CD4-positive, alpha-beta T cell treated with Interleukin-21 for 1 hour (primary cell): ENCODE measurements around the gene PCP2.

Experiments used
- DNase-seq: peaks from one replicate; pipeline ENCODE4 v3.0.0-alpha.2; 2020

Gene PCP2

DNA sequence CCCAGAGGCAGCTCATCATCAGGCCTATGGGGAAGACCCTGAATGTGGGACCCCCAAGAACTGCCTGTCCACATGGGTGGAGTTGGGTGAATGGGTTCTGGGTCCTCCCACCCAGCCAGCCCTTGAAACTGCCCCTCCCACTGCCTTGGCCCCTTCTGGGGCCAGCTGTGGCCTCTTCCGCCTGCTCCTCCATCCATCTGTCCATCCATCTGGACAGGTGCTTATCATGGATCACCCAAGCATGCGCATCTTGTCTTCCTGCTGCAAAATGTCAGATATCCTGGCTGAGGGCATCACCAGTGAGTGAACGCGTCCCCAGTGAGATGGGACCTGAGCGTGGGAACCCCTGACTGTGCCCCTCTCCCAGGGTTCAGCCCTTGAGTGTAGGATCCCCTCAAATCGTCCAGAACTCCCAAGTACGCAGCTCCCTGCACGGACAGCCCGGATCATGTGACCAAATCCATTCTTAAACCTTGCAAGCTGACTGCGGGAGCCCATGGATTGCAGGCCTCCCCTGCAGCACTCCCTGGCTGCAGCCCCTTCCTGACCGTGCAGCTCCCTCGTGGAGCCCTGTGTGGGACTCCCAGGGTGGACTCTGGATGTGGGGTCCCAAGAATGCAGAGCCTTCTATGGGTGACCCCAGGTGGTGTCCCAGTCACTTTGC, 5.4 kb upstream of the PCP2 start:
- DNase-seq, result no peak

DNA sequence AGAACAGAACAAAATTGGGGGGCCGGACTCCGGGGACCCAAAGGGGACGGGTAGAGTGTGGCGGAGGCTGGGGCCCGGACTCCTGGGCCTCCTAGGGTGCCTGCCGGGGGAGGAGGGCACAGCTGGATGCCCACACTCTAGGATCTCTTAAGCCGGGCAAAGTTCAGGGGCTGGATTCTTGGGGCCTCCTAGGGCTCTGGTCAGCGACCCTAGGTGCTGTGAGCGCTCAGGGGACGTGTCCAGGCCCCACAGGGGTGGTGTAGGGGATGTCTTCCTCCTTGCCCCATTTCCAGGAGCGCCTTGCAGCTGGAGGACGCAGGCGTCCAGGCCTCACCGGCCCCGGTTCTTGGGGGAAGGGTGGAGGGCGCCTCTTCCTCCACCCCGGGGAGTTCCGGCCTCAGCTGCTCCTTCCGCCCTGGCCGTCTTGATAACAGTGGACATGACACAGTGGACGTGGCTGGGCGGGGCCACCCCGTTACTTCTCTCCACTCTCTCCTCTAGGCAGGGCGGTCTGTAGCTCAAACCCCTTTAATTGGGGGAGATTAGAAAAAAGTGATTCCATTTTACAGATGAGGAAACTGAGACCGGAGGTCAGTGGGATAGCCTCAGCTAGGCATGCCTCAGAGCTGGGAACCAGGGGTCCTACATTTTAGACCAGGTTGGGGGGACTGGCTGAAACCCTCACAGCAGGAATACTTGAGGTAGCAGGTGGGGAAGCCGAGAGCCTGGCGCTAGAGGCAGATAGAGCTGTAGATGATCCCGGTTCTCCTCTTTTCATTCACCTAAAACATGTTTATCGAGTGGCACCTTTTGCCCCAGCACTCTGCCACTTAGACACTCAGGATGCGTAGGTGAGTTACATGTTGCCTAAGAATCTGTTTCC, 4.1 kb upstream of the PCP2 start:
- DNase-seq, result peak; percentile 35

DNA sequence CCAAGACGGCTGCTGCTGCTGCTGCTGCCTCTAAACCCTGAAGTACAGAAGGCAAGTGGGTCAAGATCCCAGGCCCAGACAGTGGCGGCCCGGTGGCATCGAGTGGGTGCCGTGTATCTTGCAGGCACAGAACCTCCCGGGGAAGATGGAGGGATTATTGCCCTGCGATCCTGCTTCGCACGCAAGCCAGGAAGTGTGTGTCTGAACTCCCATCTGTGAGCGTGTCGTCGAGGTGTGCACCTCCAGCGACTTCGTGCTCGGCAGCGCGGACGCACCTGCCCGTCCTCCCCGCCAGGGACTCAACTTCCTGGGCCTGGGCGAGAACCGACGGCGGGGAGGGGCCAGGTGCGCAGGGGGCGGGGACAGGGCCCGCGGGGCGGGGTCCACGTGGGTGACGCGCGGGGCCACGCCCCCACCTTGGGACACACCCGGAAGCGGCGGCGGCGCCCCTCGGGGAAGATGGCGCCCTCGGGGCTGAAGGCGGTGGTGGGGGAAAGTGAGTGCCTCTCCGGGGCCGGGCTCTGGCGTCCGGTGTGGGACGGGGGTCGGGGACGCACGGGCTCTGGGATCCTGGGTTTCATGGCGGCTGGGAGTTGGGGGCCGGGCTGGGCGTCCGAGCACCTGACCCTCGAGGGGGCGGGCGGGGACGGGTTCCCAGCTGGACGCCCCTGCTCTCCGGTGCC, 3.3 kb upstream of the PCP2 start, which contains the start of gene STXBP2:
STXBP2 (plus strand) TSS at position 420 of the 683 bp plus-strand sequence; CDS start at position 460, 40 bp downstream.
- peak; percentile 95 for DNase-seq

DNA sequence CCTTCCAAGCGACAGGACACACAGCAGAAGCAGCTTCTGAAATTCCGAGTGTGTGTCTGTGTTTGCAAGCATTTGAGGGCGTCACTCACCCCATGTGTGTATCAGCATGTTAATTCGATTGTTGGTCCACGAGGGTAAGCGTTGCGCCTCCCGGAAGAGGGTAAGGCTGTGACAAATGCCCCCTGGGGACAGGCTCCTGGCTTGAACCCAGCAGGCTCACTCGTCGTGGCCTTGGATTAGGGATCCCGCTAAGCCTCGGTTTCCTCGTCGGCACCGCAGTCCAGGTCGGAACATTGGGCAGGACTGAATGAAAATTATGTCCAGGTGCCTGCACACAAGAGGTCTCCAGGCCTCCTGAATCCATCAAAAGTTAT, 2.8 kb upstream of the PCP2 start:
- DNase-seq, result no peak

DNA sequence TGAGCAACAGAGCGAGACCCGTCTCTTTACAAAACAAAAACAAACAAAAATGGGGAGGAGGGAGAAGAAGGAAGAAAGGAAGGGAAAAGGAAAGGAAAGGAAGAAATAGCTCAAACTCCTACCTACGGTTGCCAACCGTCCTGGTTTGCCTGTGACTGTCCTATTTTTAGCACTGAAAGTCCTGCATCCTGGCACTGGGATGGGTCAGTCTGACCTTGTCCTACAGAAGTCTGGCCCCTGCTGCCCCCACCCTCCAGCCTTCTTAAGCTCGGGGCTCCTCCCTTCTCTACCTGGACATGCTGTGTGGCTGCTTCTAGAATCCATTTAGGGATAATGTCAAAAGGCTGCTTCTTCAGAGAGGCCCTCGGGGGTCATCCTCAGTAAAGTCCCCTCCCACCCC, 2.2 kb upstream of the PCP2 start:
- no peak for DNase-seq

DNA sequence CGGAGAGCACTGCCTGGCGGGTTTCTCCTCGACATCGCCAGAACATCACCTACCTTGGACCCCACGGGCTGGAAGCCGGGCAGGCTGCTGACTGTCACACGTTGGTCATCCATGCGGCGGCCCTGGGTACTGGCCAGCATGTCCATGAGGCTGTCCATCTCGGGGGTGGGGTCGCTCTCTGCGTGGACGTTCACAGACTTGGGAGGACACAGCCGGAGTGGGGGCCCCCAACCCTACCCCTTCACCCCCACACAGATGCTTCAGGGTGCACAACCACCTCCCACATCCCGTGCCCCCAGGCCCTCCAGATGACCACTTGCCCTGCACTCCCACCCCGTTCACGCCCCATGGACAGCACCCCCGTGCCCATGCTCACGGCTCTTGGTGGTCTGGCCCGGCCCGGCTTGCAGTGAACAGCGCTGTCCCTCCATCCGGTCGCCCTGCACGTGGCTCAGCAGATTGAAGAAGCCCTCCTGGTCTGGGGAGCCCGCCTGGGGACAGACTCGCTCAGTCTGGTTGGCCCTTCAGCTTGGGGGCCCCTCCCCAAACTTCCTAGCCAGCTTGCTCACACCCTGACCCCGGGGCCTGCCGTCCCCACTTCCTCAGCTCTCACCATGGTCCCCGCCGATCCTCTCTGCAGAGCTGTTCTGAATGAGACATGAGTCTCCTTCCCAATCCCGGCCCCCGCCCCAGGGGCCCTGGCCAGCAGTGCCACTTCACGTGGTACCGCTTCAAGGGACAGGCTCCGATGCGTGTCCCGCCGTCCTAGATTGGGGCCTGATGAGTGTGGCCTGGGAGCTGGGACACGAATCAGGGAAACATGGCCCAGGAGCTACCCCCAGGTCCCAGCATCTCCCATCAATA, 947 bp downstream of the PCP2 start:
- DNase-seq, result no peak

DNA sequence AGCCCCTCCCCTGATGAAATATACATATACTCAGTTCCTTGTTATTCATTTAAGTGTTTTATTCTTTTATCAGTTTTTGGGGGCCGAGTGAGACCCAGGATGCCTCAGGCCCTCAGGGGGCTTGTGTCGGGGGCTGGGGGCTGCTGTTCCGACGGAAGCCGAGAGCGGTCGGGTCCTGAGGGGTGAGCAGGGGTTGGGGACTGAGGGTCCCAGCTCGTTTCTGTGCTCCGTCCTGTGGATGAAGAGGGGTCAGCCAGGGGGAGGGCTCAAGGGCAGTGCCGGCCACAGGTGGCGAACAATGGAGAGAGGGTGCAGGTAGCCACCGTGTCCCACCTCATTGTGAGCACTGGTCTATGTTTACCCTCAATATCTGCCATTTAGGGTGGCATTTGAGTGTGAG, 1.9 kb downstream of the PCP2 start:
- DNase-seq, result no peak

DNA sequence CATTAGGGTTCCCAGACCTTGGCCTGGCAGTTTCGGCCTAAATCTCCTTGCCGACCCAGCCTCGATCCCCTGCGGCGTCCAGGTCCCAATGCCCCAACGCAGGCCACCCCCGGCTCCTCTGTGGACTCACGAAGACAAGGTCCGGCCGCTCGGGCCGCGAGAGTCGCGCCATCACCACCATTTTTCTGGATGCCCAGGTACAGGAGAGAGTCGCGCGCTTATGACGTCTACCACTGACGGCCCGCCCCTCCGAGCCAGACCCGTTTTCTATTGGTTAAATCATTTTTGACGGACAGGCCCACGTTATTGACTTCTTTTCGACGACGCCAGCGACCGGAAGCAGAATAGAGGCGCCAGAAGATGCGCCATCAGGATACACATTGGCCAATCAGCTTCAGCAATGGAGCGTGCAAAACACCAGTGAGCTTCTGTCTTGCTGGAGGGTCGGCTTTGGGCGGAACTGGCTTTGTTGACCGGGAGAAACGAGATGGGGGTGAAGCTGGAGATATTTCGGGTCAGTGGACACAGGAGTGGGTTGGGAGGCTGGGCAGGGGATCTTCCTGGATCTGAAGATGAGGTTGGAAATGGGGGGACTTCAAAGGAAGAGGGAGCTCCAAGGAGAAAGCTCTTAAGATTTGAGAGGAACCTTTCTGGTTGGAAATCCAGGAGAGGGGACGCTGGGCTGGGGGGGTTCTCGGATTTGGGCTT, 4.0 kb downstream of the PCP2 start, which contains the start of the genes PET100 and XAB2:
PET100 (plus strand) TSS at position 447 of the 708 bp plus-strand sequence; CDS start at position 488, 41 bp downstream.
XAB2 (minus strand) TSS at position 199 of the 708 bp plus-strand sequence; CDS start at position 181, 18 bp downstream.
- peak; percentile 99 for DNase-seq

DNA sequence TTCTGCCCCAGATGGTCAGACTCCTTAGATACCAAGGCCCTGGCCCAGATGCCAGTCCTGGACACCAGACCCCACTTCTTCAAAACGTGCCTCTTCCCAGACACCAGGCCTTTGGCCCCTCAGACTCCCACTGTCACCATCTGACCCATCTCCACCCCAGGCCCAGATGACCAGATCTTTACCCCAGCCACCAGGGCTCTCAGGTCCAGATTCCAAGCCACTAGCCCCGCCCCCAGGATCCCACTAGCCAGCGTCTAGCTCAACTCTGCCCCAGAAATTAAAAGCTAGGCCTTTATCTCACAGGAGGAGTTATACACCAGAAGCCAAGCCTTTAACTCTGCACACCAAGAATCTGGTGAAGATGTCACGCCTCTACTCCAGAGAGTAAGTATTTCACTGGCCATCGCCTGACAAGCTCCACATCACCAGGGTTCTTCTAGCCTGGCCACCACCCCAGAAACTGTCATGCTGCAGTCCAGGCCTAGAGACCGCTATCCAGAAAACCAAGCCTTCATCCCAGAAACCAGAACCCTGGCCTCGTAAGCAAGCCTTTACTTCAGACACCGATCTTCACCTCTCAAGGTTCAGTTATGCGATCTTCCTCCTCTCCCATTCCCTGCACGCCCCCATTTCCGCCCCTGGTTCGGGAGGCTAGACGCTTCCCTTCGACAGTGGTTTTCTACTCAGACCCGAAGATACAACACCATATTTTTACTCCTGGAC, 4.8 kb downstream of the PCP2 start:
- DNase-seq, result peak; percentile 4

DNA sequence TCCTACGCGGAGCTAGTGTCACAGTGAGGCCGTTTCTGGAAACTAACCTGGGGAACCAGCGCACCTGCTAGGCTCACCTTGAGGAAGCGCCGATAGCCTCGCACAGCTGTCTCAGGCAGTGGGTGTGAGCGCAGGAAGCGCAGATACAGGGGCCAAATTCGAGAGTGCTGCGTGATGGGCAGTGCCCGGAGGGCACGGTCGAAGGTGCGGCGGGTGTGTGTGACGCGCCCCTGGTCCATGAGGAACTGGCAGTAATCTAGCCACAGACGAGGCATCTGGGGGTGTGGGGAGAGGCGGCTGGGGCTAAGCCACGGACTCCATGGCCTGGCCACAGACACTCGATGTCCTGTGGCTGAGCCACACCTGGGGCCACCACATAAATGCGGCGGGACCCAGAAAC, 6.4 kb downstream of the PCP2 start:
- DNase-seq, result no peak

DNA sequence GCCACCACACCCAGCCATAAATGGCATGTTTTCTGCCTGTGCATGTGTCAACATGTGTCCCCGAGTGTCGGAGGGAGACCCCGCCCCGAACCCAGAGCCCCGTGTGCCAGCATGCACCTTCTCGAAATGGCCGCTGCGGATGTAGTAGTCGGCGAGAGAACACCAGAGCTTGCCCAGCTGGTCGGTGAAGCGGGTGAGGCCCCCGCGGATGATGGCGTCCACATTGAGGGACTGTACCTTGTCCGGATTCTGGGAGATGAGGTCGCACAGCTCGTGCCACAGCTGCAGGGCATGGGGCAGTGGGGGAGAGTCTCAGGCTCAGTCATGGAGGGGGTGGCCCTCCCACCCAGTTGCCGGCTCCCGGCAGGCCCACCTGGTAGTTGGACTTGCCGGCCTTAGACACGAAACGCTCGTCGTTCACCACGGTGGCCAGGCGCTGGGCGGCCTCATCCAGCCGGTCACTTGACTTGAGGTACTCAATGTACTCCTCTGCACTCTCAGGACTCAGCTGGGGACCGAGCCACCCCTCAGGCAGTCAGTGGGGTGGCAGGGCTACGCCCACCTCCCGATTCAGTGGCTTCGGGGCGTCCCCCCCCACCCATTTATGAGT, 7.7 kb downstream of the PCP2 start:
- DNase-seq, result no peak

DNA sequence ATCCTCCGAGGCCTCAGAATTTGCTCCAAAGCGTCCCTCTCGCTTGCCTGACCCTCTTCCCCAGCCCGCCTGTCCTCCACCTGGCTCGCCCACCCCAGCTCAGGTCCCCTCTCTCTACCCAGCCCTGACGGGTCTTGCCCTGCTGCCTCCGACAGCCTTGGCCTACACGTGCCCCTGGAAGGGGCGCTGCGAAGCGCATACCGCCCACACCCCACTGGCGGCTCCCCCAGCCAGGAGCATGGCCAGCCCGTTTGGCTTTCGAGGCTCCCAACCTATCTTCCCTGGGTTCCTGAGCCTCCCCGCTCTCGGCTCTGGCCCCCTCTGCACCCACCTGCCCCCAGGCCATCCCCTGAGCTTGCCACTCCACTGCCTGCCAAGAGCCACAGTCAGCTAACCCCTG, 8.7 kb downstream of the PCP2 start:
- DNase-seq, result no peak

DNA sequence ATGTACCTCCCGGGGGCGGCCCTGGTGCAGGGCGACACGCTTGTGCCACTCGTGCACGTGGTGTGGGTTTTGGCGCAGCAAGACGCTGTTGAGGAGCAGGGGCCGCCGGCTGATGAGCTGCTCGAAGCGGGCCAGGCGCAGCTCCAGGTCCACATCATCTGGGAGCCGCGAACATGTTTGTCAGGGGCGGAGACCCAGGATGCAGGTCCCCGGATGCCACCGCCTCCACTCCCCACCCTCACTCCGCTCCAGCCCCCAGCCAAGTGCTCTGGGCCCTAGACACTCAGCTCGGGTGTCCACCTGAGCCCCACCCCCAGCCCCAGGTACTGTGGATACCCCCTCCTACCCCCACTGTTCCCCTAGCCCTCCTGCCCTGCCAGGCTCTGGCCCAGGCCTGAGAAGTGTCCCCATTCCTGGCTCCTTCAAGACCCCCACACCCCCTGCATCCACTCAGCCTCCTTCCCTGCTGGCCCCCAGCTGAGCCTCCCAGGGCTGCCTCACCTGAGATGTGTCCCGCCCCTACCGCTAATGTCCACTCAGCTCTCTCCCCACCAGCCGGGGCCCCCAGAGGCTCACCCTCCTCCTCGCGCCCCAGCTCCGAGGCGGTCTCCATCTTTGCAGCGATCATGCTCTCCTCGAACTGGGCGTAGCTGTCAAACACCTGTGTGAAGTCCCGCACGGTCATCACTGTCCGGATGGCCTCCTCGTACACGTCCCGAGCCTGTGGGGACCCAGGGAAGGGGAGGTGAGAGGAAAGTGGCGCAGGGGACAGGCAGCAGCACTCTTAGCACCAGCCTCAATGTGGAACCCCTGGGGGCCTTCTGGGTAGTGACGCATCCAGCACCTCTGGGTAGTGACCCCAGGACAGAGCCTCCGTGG, 9.6 kb downstream of the PCP2 start:
- no peak for DNase-seq

DNA sequence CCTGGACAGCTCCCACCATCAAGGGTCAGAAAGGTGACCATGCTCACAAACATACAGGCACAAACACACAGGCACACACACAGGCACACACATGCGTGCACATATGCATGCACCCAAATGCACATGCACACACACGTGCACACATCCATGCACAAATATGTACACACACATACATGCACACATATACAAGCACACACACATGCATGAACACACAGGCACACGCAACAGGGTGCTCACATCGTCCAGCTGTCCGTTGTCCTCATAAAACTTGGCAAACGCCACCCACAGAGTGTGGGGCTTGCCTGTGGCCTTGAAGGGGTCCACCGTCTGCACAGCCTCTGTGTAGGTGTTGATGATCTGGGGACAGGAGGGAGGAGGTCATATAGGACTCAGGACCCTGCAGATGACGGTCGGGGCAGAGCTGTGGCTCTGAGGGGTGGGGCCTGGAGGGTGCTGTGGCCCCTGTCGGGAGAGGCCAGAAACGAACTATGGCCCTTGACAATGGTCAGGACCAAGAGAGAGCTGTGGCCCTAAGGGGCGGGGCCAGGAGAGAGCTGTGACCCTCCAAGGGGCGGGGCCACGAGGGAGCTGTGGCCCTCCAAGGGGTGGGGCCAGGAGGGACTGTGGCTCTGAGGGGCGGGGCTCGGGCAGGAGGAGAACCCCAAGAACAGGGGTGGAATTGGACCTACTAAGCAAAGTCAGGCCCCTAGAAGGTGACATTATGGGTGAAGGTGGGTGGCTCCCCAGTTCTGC, 10.4 kb downstream of the PCP2 start:
- DNase-seq, result no peak

DNA sequence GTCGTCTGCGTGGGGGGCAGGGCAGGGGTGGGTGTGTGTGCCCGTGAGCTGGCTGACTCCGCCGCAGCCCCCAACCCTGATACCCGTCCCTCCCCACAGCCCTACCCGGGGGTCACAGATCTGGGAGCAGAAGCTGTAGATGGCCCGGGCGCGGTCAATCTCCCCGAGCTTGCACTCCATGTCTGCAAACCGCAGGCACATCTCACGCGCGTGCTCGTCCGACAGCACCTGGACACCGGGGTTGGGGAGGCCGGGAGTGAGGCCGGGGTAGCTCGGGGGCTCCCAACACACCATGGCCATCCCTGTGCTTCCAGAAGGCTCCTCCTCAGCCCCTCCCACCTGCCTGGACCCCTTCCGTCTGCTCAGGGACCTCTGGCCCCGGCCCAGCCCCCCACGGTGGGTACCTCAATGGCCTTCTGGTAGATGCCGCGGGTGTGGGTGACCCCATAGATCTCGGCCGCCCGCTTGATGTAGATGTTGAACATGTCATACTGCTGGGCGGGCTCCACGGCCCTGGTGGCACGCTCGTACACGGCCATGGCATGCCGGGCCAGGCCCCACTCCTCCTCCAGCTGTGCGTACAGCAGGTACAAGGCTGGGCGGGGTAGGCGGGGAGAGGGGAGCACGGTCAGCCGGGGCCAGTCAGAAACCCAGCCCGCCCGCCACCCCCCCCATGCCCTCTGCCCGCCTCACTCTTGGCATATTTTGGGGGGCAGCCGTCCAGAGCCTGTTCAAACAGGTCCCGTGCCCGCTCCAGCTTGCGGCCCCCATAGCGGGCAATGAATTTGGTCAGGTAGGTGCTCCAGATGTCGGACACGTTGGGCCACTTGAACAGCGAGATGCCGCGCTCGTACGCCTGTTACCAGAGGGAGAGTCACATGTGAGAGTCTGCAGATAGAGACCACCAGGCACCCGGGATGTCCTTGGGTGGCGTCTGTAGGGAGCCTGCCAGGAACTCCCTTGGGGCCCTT, 12.8 kb downstream of the PCP2 start:
- DNase-seq, result no peak

DNA sequence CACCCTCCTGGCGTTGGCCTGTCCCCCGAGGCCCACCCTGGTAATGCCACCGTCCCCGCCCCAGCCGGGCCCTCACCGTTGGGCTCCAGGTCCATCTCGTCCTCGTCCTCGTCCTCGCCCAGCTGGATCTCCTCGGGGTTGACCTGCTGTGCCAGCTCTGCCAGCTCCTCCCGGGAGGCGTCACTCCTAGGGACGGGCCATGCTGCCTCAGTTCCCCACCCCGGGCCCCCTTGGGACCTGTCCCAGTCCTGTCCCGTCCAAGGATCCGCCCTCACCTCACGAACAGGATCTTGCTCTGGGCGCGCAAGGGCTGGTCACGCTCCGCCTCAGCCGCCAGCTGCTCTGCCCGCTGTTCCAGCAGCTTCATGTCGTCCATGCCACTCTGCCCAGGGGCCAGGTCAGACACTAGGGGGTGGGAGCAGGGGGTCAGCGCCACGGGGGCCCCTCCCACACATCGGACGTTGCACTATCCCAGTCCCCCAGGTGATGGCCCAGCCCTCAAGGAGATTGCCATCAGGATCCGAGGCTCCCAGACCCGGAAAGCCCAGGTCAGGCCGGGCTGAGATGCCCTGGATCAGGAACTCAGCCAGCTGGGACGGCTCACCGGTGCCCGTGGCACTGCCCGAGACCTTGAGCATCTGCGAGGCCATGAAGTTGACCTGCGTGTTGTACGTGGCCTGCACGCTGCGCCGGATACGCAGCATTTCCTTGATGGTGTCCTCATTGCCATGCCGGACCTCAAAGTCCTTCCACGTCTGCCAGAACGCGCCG, 13.7 kb downstream of the PCP2 start:
- DNase-seq, result no peak
